Skin of body (tissue), 3 donors: ENCODE results near the gene PGBD2. TPM values are rescaled to one million over a fixed set of nuclear protein-coding genes. Genes with fewer than 3 reads are reported as not detected.
"Not testable (repeated sequence)": the region's sequence is repeated elsewhere in the genome, so short reads cannot be mapped to it uniquely, and the experiment has no call there.

ENCODE experiments used
- DNase-seq: peaks from one replicate; lab custom pipeline; 2025; lab: John Stamatoyannopoulos, UW
- small RNA-seq: library from RNA; depleted of rRNA; stranded (forward); fragments of <200 nt; gene quantifications from one replicate; pipeline ENCODE3, GENCODE V24; 2014; ENCODE audit warnings: low replicate concordance
- total RNA-seq: library from RNA; depleted of rRNA; stranded (reverse); fragments of >200 nt; gene quantifications from one replicate; pipeline ENCODE4 v1.2.3, GENCODE V29; 2014

Gene PGBD2
- total RNA-seq, 1 donor from 2014 or later = 5.3 TPM

GRCh38 chr1:248925859-248926258, 19.8 kb downstream of the PGBD2 start:
- DNase-seq = not testable (repeated sequence)

DNA sequence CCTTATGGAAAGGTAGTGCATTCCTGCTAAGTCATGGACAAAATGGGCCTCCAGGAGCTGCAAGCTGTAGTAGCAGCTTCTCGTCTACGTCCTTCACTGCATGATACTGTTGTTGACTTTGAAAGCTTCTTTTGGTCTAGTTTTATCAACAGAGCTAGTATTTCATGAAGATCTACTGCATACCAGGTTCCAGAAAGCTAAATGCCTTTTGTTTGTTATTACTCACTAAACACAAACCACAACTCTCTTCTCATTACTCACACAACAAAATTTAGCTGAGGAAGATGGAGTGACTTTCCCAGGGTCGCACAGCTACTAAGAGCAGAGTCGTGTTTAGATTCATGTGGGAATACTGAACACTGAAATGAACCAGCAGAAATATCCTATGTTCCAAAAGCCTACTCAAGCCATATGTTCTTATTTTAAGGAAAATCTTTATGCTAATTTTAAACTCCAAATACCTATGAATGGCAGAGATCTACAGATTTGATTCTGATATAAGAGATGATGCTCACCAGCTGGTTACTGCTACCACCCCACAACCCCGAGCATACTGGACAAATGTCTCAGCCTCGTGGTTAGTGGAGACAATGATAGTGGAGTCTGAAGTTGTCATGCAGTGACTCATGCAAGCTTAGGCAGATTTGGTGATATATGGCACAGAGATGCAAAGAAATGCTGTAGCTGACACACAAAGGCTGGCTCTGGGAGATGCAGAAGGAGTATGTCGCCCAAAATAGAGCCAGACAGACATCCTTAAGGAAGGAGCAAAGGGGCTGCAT, 20.6 kb downstream of the PGBD2 start:
- no peak for DNase-seq

DNA sequence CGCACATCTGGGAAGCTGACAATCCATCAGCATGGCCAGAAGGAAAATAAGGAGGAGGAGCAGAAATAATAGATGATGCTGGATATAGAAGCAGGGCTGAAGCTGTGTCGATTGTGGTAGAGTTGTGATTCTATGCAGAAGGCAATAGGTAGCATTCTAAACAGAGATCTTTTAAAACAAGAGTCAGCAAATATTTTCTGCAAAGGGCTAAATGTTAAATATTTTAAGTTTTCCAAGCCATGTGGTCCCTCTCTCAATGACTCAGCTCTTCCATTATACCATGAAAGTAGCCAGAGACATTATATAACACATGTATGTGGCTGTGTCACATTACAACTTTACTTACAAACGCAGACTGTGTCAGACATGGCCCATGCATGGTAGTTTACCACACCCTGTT, 21.2 kb downstream of the PGBD2 start:
- not testable (repeated sequence) for DNase-seq

DNA sequence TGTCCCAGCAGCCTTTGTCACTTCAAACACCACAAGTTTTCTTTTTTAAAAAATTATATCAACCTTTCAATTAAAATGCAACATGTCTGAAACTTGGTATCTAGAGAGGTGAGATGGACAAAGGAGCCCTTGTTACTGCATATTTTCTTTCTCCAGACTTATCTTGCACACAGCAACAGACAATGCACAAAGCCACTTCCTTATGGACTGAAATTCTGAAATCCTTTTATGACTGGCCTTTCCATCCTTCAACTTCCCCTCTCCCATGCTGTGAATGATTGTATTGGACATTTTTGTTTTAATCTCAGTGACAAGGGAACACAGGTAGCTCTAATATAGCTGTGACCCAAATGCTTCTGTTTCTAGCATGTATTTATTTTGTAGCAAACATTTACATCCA, 22.1 kb downstream of the PGBD2 start:
- DNase-seq = not testable (repeated sequence)

DNA sequence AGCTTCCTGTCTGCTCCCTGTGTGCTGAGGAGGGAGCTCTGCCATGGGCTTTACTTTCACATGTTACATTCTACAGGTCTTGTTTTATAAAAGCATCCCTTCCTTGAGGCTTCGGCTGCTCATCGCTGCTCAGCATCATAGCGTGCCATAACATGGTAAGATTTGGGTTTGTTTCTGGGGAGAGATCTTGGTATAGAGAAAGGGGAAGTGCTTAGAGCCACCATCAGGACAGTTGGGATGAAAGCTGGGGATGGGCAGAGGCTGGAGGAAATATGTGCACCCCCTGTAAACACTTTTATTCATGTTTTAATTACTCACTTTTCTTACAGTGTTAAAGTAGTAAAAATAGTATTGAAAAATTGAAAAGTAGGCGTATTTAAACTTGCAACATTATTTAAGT, 24.0 kb downstream of the PGBD2 start:
- not testable (repeated sequence) for DNase-seq

- DNase-seq = not testable (repeated sequence)
These were observed 32.3 kb downstream of the PGBD2 start for GRCh38 chr1:248938173-248938809.

GRCh38 chr1:248944134-248944999, 38.3 kb downstream of the PGBD2 start:
- DNase-seq = not testable (repeated sequence)

- not testable (repeated sequence) for DNase-seq
These were observed 39.0 kb downstream of the PGBD2 start for GRCh38 chr1:248945000-248945423.

- DNase-seq = not testable (repeated sequence)
These were observed 39.4 kb downstream of the PGBD2 start for GRCh38 chr1:248945453-248945852.

- not testable (repeated sequence) for DNase-seq
These were observed 39.9 kb downstream of the PGBD2 start for GRCh38 chr1:248945856-248946416.

Small RNAs within 50 kb of the gene (small RNA-seq; reads per million reads assigned to genes)
- gene RNU6-1205P = not detected

Other genes starting within 250 kb of the PGBD2 start
- not detected for gene OR14I1, start 203.5 kb upstream of the PGBD2 start, total RNA-seq
- gene LYPD8, start 150.5 kb upstream of the PGBD2 start, total RNA-seq = not detected
- gene SH3BP5L, start 80.3 kb upstream of the PGBD2 start, total RNA-seq = 10.4 TPM
- gene ZNF672, start 68.0 kb upstream of the PGBD2 start, total RNA-seq = 11.2 TPM
- gene ZNF692, start 47.1 kb upstream of the PGBD2 start, total RNA-seq = 16.3 TPM